Measurements from ENCODE around the gene ZNF500.

Gene ZNF500

GRCh38 chr16:4766875-4767628 lies at the start of gene ZNF500:
ZNF500 (minus strand) TSS chr16:4767162; CDS start chr16:4765978, 1,184 bp downstream.
- DNase-seq, result peak; percentile 99

DNA sequence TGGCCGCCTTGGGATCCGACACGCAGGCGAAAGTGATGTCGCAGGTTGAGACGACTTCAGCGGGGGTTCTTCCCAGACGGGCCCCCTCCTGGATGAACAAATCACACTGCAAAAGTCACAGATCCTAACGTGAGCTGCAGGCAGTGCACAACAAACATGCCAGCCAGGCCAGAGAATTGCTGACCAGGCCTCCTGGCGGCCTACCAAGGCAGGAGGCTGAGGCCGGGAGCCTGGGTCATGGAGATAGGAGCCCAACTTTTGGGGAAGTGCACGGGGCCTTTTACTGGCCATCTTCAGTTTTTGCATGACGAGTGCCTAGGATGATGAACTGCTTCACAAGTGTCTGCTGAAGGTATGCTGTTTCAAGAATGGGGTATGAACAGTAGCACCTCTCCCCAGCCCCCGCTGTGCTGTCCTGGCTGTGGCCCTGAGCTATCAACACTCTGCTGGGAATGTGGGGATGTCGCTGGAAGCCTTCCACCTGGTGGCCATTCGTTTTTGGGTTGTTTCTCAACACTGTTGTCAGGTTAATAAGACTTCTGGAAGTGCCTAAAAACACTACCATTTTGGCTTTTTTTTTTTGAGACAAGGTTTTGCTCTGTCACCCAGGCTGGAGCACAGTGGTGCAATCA lies 47.7 kb upstream of the ZNF500 start:
- DNase-seq, result no peak

GRCh38 chr16:4814046-4814445 lies 47.1 kb upstream of the ZNF500 start:
- no peak for DNase-seq

DNA sequence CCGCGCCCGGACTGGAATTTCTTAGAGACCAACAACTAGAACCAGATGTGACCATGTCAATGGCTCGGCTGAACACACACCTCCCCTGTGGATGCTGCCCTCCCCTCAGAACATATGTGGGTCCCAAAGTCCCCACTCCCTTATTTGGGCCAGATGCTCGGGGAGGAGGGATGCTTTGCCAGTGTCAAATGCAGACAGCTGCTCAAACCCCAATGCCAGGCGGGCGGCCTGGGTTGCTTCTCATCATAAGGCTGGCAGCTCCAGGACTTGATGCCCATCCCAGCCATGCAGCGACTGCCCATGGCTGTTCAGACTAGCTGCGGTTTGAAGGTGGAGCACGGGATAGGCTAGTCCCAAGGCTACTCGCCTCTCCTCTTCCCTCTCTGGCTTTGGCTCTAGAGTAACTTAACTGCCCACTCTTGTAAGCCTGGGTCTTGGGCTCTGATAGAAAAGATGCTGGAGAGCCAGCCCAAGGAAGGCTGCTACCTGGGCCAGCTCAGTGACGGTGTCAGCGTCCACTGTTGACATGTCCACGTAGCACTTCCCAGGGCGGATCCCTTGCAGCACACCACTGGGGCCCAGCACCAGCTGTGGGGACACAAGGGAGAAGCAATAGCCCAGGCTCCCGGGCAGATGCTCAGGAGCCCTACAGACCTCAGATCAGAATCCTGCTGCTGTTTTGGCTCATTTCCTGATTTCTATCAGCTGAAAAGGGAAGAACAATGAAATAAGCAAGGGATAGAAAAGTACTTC lies 46.5 kb upstream of the ZNF500 start:
- DNase-seq, result no peak

DNA sequence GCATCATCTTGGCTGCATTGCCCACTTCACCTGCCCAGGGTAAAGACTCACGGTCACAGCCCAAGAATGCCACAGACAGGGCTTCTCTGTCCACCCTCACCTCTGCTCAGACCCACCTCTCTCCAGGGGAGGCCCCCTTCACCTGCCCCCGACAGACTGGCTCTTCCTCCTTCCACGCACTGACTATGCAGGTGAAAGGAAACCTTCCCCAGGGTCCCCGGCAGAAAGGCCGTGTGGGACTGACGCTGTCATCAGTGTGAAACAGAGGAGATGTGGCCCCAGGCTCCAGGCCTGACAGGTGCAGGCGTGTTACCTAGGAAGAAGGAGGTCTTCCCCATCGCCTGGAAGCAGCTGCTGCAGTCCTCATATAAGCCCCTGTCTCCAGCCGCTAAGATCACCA lies 44.8 kb upstream of the ZNF500 start:
- no peak for DNase-seq

GRCh38 chr16:4811242-4811641 lies 44.3 kb upstream of the ZNF500 start:
- DNase-seq, result no peak

DNA sequence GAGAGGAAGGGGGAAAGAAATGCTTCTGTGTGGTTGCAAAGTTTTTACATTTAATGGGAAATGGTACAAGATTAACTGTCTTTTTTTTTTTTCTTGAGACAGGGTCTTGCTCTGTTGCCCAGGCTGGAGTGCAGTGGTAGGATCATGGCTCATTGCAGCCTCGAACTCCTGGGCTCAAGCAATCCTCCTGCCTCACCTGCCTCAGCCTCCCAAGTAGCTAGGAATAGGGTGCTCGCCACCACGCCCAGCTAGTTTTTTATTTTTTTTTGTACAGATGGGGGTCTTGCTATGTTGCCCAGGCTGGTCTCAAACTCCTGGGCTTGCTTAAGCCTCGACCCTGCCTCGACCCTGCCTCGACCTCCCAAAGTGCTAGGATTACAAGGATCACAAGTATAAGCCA lies 39.3 kb upstream of the ZNF500 start:
- DNase-seq, result no peak

DNA sequence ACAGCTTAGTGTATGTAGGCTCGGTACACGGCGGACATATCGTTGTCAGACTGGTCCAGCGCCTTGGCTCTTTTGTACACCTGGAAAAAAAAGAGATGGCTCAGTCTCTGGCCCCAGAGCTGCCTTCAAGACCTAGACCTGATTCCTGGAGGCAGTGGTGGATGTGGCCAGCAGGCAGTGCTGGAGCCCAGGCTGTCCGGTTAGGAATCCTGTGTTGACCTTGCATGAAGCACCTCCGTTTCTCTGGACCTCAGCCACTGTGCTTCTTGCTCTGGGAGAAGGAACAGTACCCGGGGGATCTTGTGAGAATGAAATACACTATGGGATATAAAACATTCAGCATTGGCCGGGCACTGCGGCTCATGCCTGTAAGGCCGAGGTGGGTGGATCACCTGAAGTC lies 38.3 kb upstream of the ZNF500 start:
- no peak for DNase-seq

- no peak for DNase-seq
Observed at GRCh38 chr16:4803898-4804762, 37.2 kb upstream of the ZNF500 start.

- no peak for DNase-seq
Observed at GRCh38 chr16:4803401-4803844, 36.5 kb upstream of the ZNF500 start.

GRCh38 chr16:4802659-4803287 lies 35.8 kb upstream of the ZNF500 start:
- DNase-seq, result peak; percentile 90 to 91

DNA sequence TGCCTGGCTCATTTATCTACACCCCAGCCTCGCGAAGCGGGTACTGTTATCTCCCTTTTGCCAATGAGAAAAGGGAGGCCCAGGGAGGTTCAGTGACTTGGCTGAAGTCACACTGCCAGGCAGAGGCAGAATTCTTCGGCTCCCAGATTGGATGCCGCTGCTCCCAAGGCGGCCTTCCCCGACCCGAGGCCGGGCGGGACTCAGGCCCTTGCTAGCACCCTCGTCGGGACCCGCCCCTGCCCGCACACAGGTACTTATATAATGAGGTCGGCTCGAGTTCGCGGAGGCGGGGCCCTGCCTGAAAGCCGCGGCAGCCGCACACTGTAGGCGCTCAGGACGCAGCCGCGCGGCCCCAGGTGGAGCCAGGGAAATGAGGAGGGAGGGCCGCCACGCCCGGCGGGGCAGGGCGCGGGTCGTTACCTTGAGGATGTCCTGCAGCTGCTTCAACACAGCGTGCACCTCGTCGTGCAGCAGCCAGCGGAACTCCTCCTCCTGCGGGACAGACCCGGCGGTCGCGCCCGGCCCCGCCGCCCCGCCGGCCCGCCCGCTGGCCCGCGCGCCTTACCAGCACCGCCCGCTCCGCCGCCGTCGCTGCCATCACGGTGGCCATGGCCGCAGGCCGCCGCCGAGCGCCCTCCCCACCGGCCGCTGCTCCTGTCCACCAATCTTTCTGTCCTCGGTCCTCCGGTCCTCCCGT lies 35.1 kb upstream of the ZNF500 start, which contains the start of gene ROGDI:
TSS of gene ROGDI (minus strand) at position 672 of the 697 bp plus-strand sequence. CDS start at position 610, 62 bp downstream.
- DNase-seq, result peak; percentile 76 to 80

DNA sequence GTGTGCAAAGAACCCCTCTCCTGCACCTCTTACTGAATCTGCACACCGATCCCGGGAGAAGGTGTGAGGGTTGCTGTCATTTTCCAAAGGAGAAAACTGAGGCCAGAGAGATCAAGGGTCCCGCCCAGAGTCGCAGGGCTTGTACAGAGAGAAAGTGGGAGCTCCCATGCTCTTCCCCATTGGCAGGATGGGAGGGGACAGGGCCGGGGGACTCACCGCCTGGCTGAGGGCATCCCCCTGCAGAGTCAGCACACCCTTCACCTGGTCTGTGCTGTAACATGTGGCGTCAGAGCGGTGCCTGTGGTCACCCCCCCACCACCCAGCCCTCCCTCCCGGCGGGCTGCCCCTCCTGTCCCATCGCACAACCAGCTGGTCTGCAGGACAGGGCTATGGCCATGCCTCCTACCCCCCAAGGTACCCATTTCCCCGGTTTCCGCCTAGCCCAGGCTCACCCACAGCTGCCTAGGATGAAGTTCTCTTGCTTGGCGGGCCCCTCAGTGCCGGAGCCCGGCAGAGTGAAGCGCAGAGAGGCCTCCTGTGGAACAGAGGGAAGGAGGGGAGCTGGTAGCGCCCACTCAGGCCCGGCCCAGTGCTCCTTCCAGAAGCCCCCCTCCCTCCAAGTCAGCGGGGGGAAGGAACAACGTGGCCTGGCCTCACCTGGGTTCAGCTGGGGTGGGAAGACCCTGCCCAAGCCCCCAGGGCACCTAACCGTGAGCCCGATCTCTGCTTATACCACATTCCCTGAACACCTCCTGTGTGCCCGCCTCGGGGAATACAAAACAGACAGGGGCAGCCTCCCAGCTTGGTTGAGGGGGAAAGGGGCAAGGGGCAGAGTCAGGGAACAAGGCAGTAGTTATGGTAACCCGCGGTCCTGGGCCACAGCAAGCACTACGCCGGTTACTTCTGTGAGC lies 34.3 kb upstream of the ZNF500 start:
- DNase-seq, result peak in 1 of 2 experiments; percentile 11

GRCh38 chr16:4800290-4801041 lies 33.5 kb upstream of the ZNF500 start:
- DNase-seq, result no peak

DNA sequence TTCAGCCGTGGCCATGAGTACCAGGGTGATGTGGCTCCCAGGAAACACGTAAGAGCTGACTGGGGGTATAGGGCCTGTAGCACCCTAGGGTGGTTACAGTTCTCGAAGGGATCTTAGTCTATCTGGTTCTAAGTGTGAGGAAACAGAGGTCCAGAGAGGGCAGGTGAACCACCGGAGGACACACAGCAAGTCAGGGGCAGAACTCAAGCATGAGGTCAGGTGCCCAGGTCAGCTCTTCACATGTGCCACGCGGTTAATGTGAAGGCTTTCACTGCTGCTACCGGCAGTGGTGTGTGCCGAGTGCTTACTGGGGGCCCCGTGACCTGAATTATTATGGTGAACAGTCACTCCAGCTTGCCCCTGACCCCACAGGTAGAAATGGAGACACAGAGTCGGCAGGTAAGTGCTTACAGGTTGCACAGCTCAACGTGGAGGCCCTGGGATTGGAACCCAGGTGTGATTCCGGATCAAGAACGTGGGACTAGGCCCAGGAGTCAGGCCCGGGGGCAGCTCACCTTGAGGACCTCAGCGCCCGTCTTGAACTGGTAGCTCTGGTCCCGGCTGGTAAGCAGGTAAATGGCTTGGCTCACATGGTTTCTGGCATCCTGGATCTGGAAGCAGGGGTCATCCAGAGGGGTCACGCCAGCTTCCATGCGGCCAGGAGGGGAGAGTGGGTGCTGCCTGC lies 32.4 kb upstream of the ZNF500 start:
- no peak for DNase-seq

DNA sequence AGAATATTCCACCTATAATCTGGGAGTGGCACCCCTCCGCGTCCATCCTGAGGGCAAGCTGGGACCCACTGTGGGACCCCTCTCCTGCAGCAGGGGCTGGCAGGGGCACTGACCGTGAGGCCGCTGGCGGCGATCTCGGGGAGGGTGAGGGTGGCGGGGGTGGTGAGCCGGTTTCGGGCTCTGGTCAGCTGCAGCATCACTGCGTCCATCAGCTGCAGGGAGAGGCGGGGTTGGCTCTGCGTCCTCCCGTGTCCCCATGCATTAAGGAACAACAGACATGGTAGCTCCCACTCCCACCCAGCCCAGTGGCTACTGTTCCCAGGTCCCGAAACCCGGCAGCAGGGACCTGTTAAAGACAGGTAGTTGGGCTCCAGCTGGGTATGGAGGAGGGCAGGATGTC lies 31.5 kb upstream of the ZNF500 start:
- no peak for DNase-seq

GRCh38 chr16:4797805-4798252 lies 30.9 kb upstream of the ZNF500 start:
- no peak for DNase-seq

DNA sequence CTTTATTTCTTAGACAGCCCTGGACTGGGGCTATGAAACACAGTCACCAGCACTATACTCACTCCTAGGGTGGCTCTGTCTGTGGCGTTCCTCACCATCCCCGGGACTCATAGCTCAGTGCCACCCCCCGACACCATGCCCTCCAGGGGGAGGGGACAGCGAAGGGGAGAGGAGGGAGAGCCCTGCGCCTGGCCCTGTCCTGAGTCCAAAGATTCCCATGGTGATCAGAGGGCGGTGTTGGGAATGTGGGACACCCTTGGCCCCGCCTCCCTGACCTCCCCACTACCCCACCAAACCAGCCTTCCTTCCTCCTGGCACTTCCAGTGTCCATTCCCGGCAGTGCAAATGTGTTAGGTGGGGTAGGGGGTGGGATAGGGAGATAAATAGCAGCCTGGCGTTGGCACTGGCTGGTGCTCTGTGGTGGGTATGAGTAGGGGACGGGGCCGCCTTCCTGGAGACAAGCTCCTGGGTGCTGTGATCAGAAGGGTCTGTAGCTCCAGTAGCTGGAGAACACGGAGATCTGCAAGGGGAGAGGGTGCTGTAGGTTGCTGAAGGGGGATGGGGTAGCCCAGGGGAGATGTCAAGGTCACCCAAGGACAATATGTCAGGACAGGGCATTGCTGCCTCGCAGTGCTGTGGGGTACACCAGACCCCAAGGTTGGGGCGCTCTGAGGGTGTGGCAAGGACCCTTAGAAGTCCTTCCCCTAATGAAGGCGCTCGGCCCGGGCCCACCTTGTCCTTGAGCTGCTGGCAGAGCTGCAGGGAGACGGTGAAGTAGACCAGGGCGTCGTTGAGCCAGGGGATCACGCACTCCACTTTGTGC lies 30.2 kb upstream of the ZNF500 start:
- no peak for DNase-seq

Data from activated CD4-positive, alpha-beta T cell treated with anti-CD3 and anti-CD28 coated beads, Interleukin-2, amount 50 U/mL, for 48 hours (primary cell).